NB4 (cell line): ENCODE results near the gene GATD1.

Source experiments
- DNase-seq: peaks from one replicate; pipeline ENCODE4 v3.0.0; 2010; ENCODE audit warnings: low read depth
- H3K4me3 ChIP-seq: one replicate; pipeline ENCODE4 v1.5.1; 2011; ENCODE audit warnings: mild to moderate bottlenecking, low read depth, low read length, moderate library complexity
- CTCF ChIP-seq: IDR thresholded peaks from one replicate; pipeline ENCODE4 v1.5.1; 2012; ENCODE audit warnings: low read depth, low read length
- MYC ChIP-seq: IDR thresholded peaks from 2 replicates; pipeline ENCODE4 v1.6.1; 2011; ENCODE audit warnings: low read depth, low read length
- POLR2A ChIP-seq: IDR thresholded peaks from 2 replicates; pipeline ENCODE4 v1.6.1; 2011; ENCODE audit warnings: mild to moderate bottlenecking; ENCODE audit not compliant: insufficient read length; ENCODE audit errors: extremely low read depth
- TF ChIP-seq, protein P1 (sequence below): IDR thresholded peaks from 2 replicates; pipeline ENCODE4 v1.6.1; 2011; ENCODE audit warnings: low read depth, low read length

The GATD1 gene

GRCh38 chr11:720017-720641 lies 57.2 kb downstream of the GATD1 start:
- no peak overlapping the region for H3K4me3 ChIP-seq
- no peak for DNase-seq
- TF ChIP-seq MYC (no peak), CTCF (no peak), POLR2A (no peak)
- TF ChIP-seq, protein P1, sequence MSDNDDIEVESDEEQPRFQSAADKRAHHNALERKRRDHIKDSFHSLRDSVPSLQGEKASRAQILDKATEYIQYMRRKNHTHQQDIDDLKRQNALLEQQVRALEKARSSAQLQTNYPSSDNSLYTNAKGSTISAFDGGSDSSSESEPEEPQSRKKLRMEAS = no peak

DNA sequence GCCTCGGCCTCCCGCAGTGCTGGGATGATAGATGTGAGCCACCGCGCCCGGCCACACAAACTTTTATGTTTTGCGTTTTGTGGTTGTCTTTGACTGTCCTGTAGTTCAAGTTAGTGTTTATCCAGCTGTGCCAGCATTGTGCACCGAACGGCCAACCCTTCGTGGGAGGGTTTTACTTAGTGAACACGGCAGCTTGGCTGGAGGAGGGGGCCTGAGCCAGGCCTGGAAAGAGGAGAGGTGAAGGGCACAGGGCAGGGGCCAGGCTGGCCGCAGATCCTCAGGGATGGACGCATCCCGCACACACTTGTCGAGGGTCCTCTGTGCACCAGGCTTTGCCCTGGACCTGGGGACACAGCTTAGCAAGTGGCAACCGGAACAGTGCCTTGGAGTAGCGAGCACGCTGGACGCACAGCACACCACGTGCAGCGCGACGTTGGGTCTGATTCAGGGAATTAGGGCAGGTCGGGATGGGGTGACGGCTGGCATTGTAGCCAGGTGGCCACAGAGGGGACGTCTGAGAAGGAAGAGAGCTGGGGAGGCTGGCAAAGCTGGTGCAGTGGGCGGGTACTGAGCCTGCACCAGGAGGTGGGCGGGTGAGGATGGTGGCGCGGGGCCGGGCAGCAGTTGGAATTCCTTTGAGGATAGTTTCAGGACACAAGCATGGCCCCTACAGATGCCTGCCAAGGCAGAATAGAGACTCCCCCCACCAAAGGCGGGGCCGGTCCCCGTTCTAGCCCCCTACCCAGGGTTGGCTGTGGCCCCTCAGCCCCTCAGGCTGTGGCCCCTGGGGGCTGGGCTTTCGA lies 57.9 kb downstream of the GATD1 start:
- TF ChIP-seq, protein P1 = no peak
- TF ChIP-seq MYC (no peak), POLR2A (no peak), CTCF (no peak)
- DNase-seq = no peak
- no peak overlapping the region for H3K4me3 ChIP-seq
